GM12872 (cell line): ENCODE measurements around the gene SFXN3.

ENCODE experiments used
- CTCF ChIP-seq: IDR thresholded peaks from 3 replicates; pipeline ENCODE4 v1.5.1; 2011; ENCODE audit warnings: low read depth, mild to moderate bottlenecking, low read length, moderate library complexity; ENCODE audit not compliant: insufficient read depth

SFXN3 gene

GRCh38 chr10:101031128-101031795 lies at the start of gene SFXN3, which contains the start of gene PDZD7:
Gene SFXN3 (plus strand): TSS chr10:101031234. CDS start chr10:101034695, 3,461 bp downstream.
Gene PDZD7 (minus strand): TSS chr10:101031129. CDS start chr10:101030219, 910 bp downstream.
- TF ChIP-seq CTCF, result no peak

GRCh38 chr10:100982916-100983830 lies 47.9 kb upstream of the SFXN3 start:
- no peak for TF ChIP-seq CTCF

- no peak for TF ChIP-seq CTCF
These were observed 47.0 kb upstream of the SFXN3 start for GRCh38 chr10:100983868-100984671.

GRCh38 chr10:100984672-100985177 lies 46.3 kb upstream of the SFXN3 start:
- no peak for TF ChIP-seq CTCF

- TF ChIP-seq CTCF, result no peak
These were observed 45.7 kb upstream of the SFXN3 start for GRCh38 chr10:100985336-100985735.

- no peak for TF ChIP-seq CTCF
These were observed 44.4 kb upstream of the SFXN3 start for GRCh38 chr10:100986623-100986951.
